CD4-positive, alpha-beta memory T cell (primary cell): ENCODE measurements around the gene RPL41. TPM values are rescaled to one million over a fixed set of nuclear protein-coding genes. Genes with fewer than 3 reads are reported as not detected.

Experiments used
- CTCF ChIA-PET: fragments of 350-600 bp; sonication (Branson Sonifier 250); formaldehyde crosslinking; loops from one replicate; lab custom pipeline; 2021; ENCODE audit warnings: inconsistent platforms; ENCODE audit not compliant: partially characterized antibody; lab: Charles Lee
- POLR2A ChIA-PET: fragments of 350-600 bp; sonication (Branson Sonifier 250); formaldehyde crosslinking; loops from one replicate; lab custom pipeline; 2021; ENCODE audit not compliant: partially characterized antibody; lab: Charles Lee
- DNase-seq, 5 donors: peaks; one replicate each; pipeline versions ENCODE4 v3.0.0 to v3.0.0-alpha.2; 2020 to 2022; ENCODE audit warnings: mixed read lengths in 1 of 5
- H3K27ac ChIP-seq: one replicate; pipeline ENCODE4 v1.7.0; 2013; ENCODE audit warnings: low read depth, low read length
- H3K27me3 ChIP-seq: 2 replicates; pipeline ENCODE4 v1.7.0; 2013; ENCODE audit warnings: mild to moderate bottlenecking, low read length, moderate library complexity; ENCODE audit not compliant: insufficient read depth
- H3K36me3 ChIP-seq: 2 replicates; pipeline ENCODE4 v1.7.0; 2013; ENCODE audit warnings: mild to moderate bottlenecking, low read length, moderate library complexity; ENCODE audit not compliant: insufficient read depth
- H3K4me1 ChIP-seq: 2 replicates; pipeline ENCODE4 v1.7.0; 2013; ENCODE audit warnings: mild to moderate bottlenecking, low read length, moderate library complexity; ENCODE audit not compliant: insufficient read depth
- H3K4me3 ChIP-seq, 2 donors: one replicate each; pipeline ENCODE4 v1.7.0; 2013; ENCODE audit warnings: low read length in 2 of 2, mild to moderate bottlenecking in 1 of 2
- H3K9me3 ChIP-seq, 2 donors: one replicate each; pipeline ENCODE4 v1.7.0; 2013; ENCODE audit warnings: low read length in 2 of 2, control low read depth in 1 of 2; ENCODE audit not compliant: control insufficient read depth in 1 of 2
- H3K27ac Mint-ChIP-seq, 7 donors: one replicate each; pipeline ENCODE4 v1.8.0; 2020 to 2021; ENCODE audit warnings: mixed read lengths in 7 of 7, mild to moderate bottlenecking in 6 of 7, inconsistent platforms in 3 of 7, moderate library complexity in 3 of 7
- H3K27me3 Mint-ChIP-seq, 2 donors: one replicate each; pipeline ENCODE4 v1.8.0; 2020 to 2021; ENCODE audit warnings: mixed read lengths in 2 of 2
- H3K36me3 Mint-ChIP-seq, 2 donors: one replicate each; pipeline ENCODE4 v1.8.0; 2020 to 2021; ENCODE audit warnings: mixed read lengths in 2 of 2, inconsistent platforms in 1 of 2, mild to moderate bottlenecking in 1 of 2
- H3K4me1 Mint-ChIP-seq, 4 donors: one replicate each; pipeline ENCODE4 v1.8.0; 2020 to 2021; ENCODE audit warnings: mixed read lengths in 4 of 4, mild to moderate bottlenecking in 1 of 4
- H3K4me3 Mint-ChIP-seq, 8 donors: one replicate each; pipeline ENCODE4 v1.8.0; 2020 to 2021; ENCODE audit warnings: mixed read lengths in 8 of 8, mild to moderate bottlenecking in 7 of 8, moderate library complexity in 6 of 8, inconsistent platforms in 3 of 8
- H3K9me3 Mint-ChIP-seq, 8 donors: one replicate each; pipeline ENCODE4 v1.8.0; 2020 to 2021; ENCODE audit warnings: mixed read lengths in 8 of 8, mild to moderate bottlenecking in 5 of 8, inconsistent platforms in 3 of 8, moderate library complexity in 1 of 8
- intact Hi-C: fragments of 100-400 bp; cut with micrococcal nuclease; formaldehyde crosslinking; loops from one replicate; pipeline ENCODE4 v1.15.1; 2023
- polyA plus RNA-seq, 2 donors: library from polyadenylated mRNA; unstranded; fragments of 300-500 nt; fragmentation: Illumina TruSeq; gene quantifications; one replicate each; pipeline ENCODE4 v1.2.3, GENCODE V29; 2021
- total RNA-seq, 2 experiments: library from RNA; stranded (reverse); gene quantifications; one replicate each; pipeline ENCODE4 v1.2.3, GENCODE V29; 2021

The RPL41 gene
- total and polyA plus RNA-seq, 4 experiments from 2014 or later = 5,438 to 8,691 (median 5,893) TPM

- H3K27me3 ChIP-seq = no peaks in the 10 kb centered on the region
- H3K9me3 ChIP-seq = no peaks in the 10 kb centered on the region
- ChIA-PET POLR2A (interaction anchor here (0.5 to 7.6 kb wide), 53 partner anchors 10 to 993 kb away, joined by 3 to 324 read pairs (median 6); partner anchors contain the start of genes ANKRD52, ATP5F1B, BAZ2A and BLOC1S1), CTCF (interaction anchor here (0.6 to 13.2 kb wide), 42 partner anchors 10 to 379 kb away, joined by 3 to 264 read pairs (median 6); partner anchors contain the start of genes ANKRD52, CNPY2, ESYT1 and IL23A)
- H3K4me1 Mint-ChIP-seq = peaks cover 22 to 44% (median 31%) of the 10 kb centered on the region in 4 donors
- peak; percentile 96 to 99 (median 98) for DNase-seq
- intact Hi-C loops = loop anchor here (1.0 to 5.0 kb wide), 13 partner anchors 8 to 519 kb away; partner anchors contain the start of genes CS, MYL6B, PYM1 and RPS26
- H3K27me3 Mint-ChIP-seq = no peaks in the 10 kb centered on the region
- peak within 1 kb of the TSS; percentile 94 to 100 (median 99) for H3K27ac Mint-ChIP-seq
- H3K9me3 Mint-ChIP-seq = no peaks in the 10 kb centered on the region
- peaks cover 6% of the 10 kb centered on the region for H3K36me3 ChIP-seq
- H3K36me3 Mint-ChIP-seq = peaks cover 30 to 42% of the 10 kb centered on the region in 2 donors
- peaks cover 34% of the 10 kb centered on the region for H3K4me1 ChIP-seq
- peak within 1 kb of the TSS; percentile 99 for H3K4me3 ChIP-seq
- H3K27ac ChIP-seq = peak within 1 kb of the TSS; percentile 89
- H3K4me3 Mint-ChIP-seq = peak within 1 kb of the TSS; percentile 95 to 99 (median 98)
These were observed 1.6 kb downstream of the RPL41 start, which contains the start of gene ZC3H10 for GRCh38 chr12:56117778-56118687. ZC3H10 (plus strand) TSS chr12:56118266; CDS start chr12:56120563, 2,297 bp downstream.

- H3K4me3 Mint-ChIP-seq = peak overlapping the region; percentile 95 to 99 (median 98)
- H3K4me1 ChIP-seq = peaks cover 35% of the 10 kb centered on the region
- peaks cover 23 to 46% (median 33%) of the 10 kb centered on the region in 4 donors for H3K4me1 Mint-ChIP-seq
- H3K36me3 Mint-ChIP-seq = peaks cover 22 to 35% of the 10 kb centered on the region in 2 donors
- peak overlapping the region; percentile 66 to 99 for H3K4me3 ChIP-seq
- DNase-seq = no peak
- peak overlapping the region; percentile 94 to 100 (median 99) for H3K27ac Mint-ChIP-seq
- H3K9me3 ChIP-seq = no peaks in the 10 kb centered on the region
- intact Hi-C loops = loop anchor here (1.0 to 5.0 kb wide), 17 partner anchors 7 to 518 kb away; partner anchors contain the start of genes ANKRD52, CS, MYL6B and NABP2
- ChIA-PET CTCF (interaction anchor here (0.8 to 13.2 kb wide), 44 partner anchors 9 to 380 kb away, joined by 3 to 264 read pairs (median 6); partner anchors contain the start of genes ANKRD52, CNPY2, ESYT1 and IL23A), POLR2A (interaction anchor here (0.7 to 7.6 kb wide), 48 partner anchors 9 to 992 kb away, joined by 3 to 324 read pairs (median 7); partner anchors contain the start of genes ANKRD52, BAZ2A, BLOC1S1 and CNPY2)
- H3K27me3 ChIP-seq = no peaks in the 10 kb centered on the region
- H3K9me3 Mint-ChIP-seq = no peaks in the 10 kb centered on the region
- peaks cover under 1% of the 10 kb centered on the region for H3K36me3 ChIP-seq
- peak overlapping the region; percentile 89 for H3K27ac ChIP-seq
- H3K27me3 Mint-ChIP-seq = no peaks in the 10 kb centered on the region
These were observed 2.4 kb downstream of the RPL41 start for GRCh38 chr12:56118688-56119357.

- Histone ChIP-seq H3K36me3 (no peaks in the 10 kb centered on the region), H3K4me3 (no peak overlapping the region), H3K27ac (peak overlapping the region; percentile 89), H3K9me3 (no peaks in the 10 kb centered on the region), H3K27me3 (no peaks in the 10 kb centered on the region), H3K4me1 (peaks cover 40% of the 10 kb centered on the region)
- intact Hi-C loops = loop anchor here (1.0 to 5.0 kb wide), 9 partner anchors 70 to 518 kb away; partner anchors contain the start of genes ANKRD52, NABP2, PYM1 and SMARCC2
- Mint-ChIP-seq H3K9me3 (no peaks in the 10 kb centered on the region), H3K27me3 (no peaks in the 10 kb centered on the region), H3K27ac (peak overlapping the region; percentile 94 to 100 (median 99)), H3K4me3 (peak overlapping the region; percentile 95 to 99 (median 98)), H3K4me1 (peaks cover 25 to 52% (median 36%) of the 10 kb centered on the region in 4 donors), H3K36me3 (peaks cover 19 to 32% of the 10 kb centered on the region in 2 donors)
- POLR2A ChIA-PET = interaction anchor here (1.0 to 7.6 kb wide), 16 partner anchors 9 to 381 kb away, joined by 3 to 324 read pairs (median 17); partner anchors contain the start of genes ANKRD52, ESYT1, MYL6 and PA2G4
- CTCF ChIA-PET = interaction anchor here (0.6 to 13.2 kb wide), 33 partner anchors 9 to 381 kb away, joined by 3 to 264 read pairs (median 8); partner anchors contain the start of genes ANKRD52, CNPY2, COQ10A and ESYT1
- peak; percentile 63 to 71 (median 64) for DNase-seq
These were observed 2.9 kb downstream of the RPL41 start for GRCh38 chr12:56119361-56119796.

DNA sequence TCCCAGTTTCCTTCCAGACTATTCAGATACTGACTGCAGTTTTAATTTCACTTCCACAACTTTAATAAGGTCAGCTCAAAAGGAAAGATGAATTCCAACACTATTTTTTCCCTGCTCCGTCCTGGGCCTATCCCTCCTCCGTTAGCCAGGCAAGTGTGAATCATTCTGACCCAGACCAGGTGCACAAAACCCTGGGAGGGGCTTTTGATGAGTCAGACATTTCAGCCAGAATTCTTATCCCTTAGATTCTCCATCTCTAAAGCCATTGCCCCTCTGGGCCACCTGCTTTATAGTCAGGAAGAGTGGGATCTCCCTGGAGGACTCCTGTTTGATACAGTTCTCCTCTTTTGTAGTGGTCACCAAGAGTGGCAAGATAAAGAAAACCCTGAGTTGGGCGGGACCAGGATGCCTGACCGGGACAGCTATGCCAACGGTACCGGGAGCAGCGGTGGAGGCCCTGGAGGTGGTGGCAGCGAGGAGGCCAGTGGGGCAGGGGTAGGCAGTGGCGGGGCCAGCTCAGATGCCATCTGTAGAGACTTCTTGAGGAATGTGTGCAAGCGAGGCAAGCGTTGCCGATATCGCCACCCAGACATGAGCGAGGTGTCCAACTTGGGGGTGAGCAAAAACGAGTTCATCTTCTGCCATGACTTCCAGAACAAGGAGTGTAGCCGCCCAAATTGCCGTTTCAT, 3.9 kb downstream of the RPL41 start:
- Histone ChIP-seq H3K4me3 (no peak overlapping the region), H3K36me3 (no peaks in the 10 kb centered on the region), H3K27ac (no peak overlapping the region), H3K4me1 (peaks cover 47% of the 10 kb centered on the region), H3K9me3 (no peaks in the 10 kb centered on the region), H3K27me3 (no peaks in the 10 kb centered on the region)
- intact Hi-C loops = no loop called here
- Mint-ChIP-seq H3K36me3 (peaks cover 19 to 32% of the 10 kb centered on the region in 2 donors), H3K4me3 (no peak overlapping the region), H3K27me3 (no peaks in the 10 kb centered on the region), H3K9me3 (no peaks in the 10 kb centered on the region), H3K4me1 (peaks cover 26 to 53% (median 40%) of the 10 kb centered on the region in 4 donors), H3K27ac (peak overlapping the region in 3 of 7 donors; percentile 37 to 81 (median 60))
- POLR2A ChIA-PET = interaction anchor here (0.7 to 7.6 kb wide), 11 partner anchors 8 to 344 kb away, joined by 3 to 324 read pairs (median 55); partner anchors contain the start of genes ANKRD52, ESYT1, MYL6 and PA2G4
- CTCF ChIA-PET = interaction anchor here (0.5 to 13.2 kb wide), 27 partner anchors 8 to 1783 kb away, joined by 3 to 264 read pairs (median 9); partner anchors contain the start of genes ANKRD52, CNPY2, COQ10A and ESYT1
- no peak for DNase-seq

GRCh38 chr12:56121204-56121870, 4.9 kb downstream of the RPL41 start:
- Mint-ChIP-seq H3K4me3 (no peak overlapping the region), H3K9me3 (no peaks in the 10 kb centered on the region), H3K27me3 (no peaks in the 10 kb centered on the region), H3K4me1 (peaks cover 30 to 61% (median 44%) of the 10 kb centered on the region in 4 donors), H3K36me3 (peaks cover 19 to 28% of the 10 kb centered on the region in 2 donors), H3K27ac (peak overlapping the region in 1 of 7 donors; percentile 57)
- Histone ChIP-seq H3K27ac (no peak overlapping the region), H3K36me3 (no peaks in the 10 kb centered on the region), H3K4me3 (no peak overlapping the region), H3K4me1 (peaks cover 53% of the 10 kb centered on the region), H3K27me3 (no peaks in the 10 kb centered on the region), H3K9me3 (no peaks in the 10 kb centered on the region)
- ChIA-PET POLR2A (interaction anchor here (1.2 to 7.6 kb wide), 5 partner anchors 30 to 100 kb away, joined by 3 to 218 read pairs (median 85); partner anchors contain the start of genes MYL6, RNF41 and SMARCC2), CTCF (interaction anchor here (3.8 to 13.2 kb wide), 2 partner anchors 38 to 68 kb away, joined by 16 to 264 read pairs; partner anchors contain the start of genes MYL6 and SMARCC2)
- no peak for DNase-seq
- intact Hi-C loops = no loop called here
